NCI-H146 (cell line): ENCODE results near the gene IL1RAPL2.
"Not testable (repeated sequence)": the region's sequence is repeated elsewhere in the genome, so short reads cannot be mapped to it uniquely, and the experiment has no call there.

ENCODE experiments used
- DNase-seq: peaks from one replicate; lab custom pipeline; 2025; lab: John Stamatoyannopoulos, UW

Gene IL1RAPL2

GRCh38 chrX:104854790-104855340, 288.9 kb downstream of the IL1RAPL2 start:
- DNase-seq: no peak

- no peak for DNase-seq
These were observed 297.5 kb downstream of the IL1RAPL2 start for GRCh38 chrX:104863466-104863865.

GRCh38 chrX:104864296-104864695, 298.3 kb downstream of the IL1RAPL2 start:
- DNase-seq: no peak

- DNase-seq: no peak
These were observed 311.5 kb downstream of the IL1RAPL2 start for GRCh38 chrX:104877504-104877903.

GRCh38 chrX:104902070-104902469, 336.1 kb downstream of the IL1RAPL2 start:
- DNase-seq: no peak

- not testable (repeated sequence) for DNase-seq
These were observed 343.7 kb downstream of the IL1RAPL2 start for GRCh38 chrX:104909694-104910093.

GRCh38 chrX:104913348-104913747, 347.3 kb downstream of the IL1RAPL2 start:
- no peak for DNase-seq

- not testable (repeated sequence) for DNase-seq
These were observed 348.7 kb downstream of the IL1RAPL2 start for GRCh38 chrX:104914686-104915085.

- no peak for DNase-seq
These were observed 352.1 kb downstream of the IL1RAPL2 start for GRCh38 chrX:104918122-104918521.

- no peak for DNase-seq
These were observed 355.7 kb downstream of the IL1RAPL2 start for GRCh38 chrX:104921584-104922205.

GRCh38 chrX:104922206-104922621, 356.2 kb downstream of the IL1RAPL2 start:
- peak; percentile 55 for DNase-seq

- no peak for DNase-seq
These were observed 363.3 kb downstream of the IL1RAPL2 start for GRCh38 chrX:104929324-104929723.

GRCh38 chrX:104935581-104935980, 369.6 kb downstream of the IL1RAPL2 start:
- DNase-seq: no peak

- DNase-seq: no peak
These were observed 387.3 kb downstream of the IL1RAPL2 start for GRCh38 chrX:104953251-104953650.

- no peak for DNase-seq
These were observed 395.9 kb downstream of the IL1RAPL2 start for GRCh38 chrX:104961926-104962325.

- no peak for DNase-seq
These were observed 402.2 kb downstream of the IL1RAPL2 start for GRCh38 chrX:104968241-104968640.

GRCh38 chrX:104972737-104973136, 406.7 kb downstream of the IL1RAPL2 start:
- no peak for DNase-seq

GRCh38 chrX:104987063-104987462, 421.1 kb downstream of the IL1RAPL2 start:
- DNase-seq: no peak

GRCh38 chrX:104988038-104988437, 422.0 kb downstream of the IL1RAPL2 start:
- no peak for DNase-seq

GRCh38 chrX:104995546-104995945, 429.5 kb downstream of the IL1RAPL2 start:
- no peak for DNase-seq

- no peak for DNase-seq
These were observed 440.1 kb downstream of the IL1RAPL2 start for GRCh38 chrX:105006103-105006502.

- DNase-seq: no peak
These were observed 441.0 kb downstream of the IL1RAPL2 start for GRCh38 chrX:105006996-105007395.

- no peak for DNase-seq
These were observed 447.7 kb downstream of the IL1RAPL2 start for GRCh38 chrX:105013719-105014118.

GRCh38 chrX:105017641-105018040, 451.6 kb downstream of the IL1RAPL2 start:
- no peak for DNase-seq
